Measurements from ENCODE around the gene ANP32D. TPM values are rescaled to one million over a fixed set of nuclear protein-coding genes. Genes with fewer than 3 reads are reported as not detected.
"Not testable (repeated sequence)": the region's sequence is repeated elsewhere in the genome, so short reads cannot be mapped to it uniquely, and the experiment has no call there.

ANP32D gene
- total and polyA plus RNA-seq, 2 experiments from 2014 or later: not detected

DNA sequence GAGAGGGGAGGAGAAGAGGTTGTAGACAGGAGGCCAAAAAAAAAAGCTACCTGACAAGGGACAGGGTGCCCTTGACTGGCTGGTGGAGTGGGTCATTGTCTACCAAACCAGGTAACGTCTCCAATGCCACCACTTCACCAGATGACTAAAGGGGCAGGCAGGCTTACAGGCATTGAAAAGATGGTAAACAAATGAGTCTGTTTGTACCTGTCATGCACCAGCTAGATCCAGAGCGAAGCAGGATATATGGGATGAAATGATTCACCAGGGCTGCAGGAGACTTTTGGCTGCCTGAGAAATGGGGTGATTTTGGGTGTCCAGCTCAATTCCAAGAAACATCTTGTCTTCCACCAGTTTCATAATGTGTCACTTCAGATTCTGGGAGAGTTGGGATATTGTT, 13.9 kb downstream of the ANP32D start:
- Histone ChIP-seq H3K27me3 (no peaks in the 10 kb centered on the region), H3K27ac (no peak overlapping the region), H3K36me3 (no peaks in the 10 kb centered on the region), H3K4me3 (no peak overlapping the region), H3K9me3 (ENCODE audit: low read depth) (no peaks in the 10 kb centered on the region), H3K4me1 (ENCODE audit: low read depth) (no peaks in the 10 kb centered on the region)
- TF ChIP-seq, protein P1, sequence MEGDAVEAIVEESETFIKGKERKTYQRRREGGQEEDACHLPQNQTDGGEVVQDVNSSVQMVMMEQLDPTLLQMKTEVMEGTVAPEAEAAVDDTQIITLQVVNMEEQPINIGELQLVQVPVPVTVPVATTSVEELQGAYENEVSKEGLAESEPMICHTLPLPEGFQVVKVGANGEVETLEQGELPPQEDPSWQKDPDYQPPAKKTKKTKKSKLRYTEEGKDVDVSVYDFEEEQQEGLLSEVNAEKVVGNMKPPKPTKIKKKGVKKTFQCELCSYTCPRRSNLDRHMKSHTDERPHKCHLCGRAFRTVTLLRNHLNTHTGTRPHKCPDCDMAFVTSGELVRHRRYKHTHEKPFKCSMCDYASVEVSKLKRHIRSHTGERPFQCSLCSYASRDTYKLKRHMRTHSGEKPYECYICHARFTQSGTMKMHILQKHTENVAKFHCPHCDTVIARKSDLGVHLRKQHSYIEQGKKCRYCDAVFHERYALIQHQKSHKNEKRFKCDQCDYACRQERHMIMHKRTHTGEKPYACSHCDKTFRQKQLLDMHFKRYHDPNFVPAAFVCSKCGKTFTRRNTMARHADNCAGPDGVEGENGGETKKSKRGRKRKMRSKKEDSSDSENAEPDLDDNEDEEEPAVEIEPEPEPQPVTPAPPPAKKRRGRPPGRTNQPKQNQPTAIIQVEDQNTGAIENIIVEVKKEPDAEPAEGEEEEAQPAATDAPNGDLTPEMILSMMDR (IDR thresholded peaks at IDR 0.05; ENCODE audit: low read depth, low read length): no peak
- DNase-seq (ENCODE audit: low read depth in 1 of 2, low spot score in 1 of 2): no peak

DNA sequence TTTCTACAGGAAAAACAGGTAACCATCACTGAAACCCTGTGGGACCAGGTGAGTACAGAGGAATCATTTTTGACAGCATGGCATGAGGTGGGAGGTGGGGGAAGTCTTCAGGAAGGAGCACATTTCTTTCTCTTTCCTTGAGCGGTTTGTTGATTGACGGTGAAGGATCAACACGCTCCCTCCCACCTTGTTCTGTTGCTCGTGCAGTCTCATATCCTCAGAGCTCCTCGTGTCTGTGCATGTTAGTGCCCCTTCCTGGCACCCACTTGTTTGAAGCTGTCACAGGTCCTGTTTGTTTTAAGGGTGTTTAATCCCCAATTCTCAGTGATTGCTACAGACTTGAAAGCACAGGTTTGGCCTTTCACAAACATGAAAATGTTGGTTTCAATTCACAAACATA, 14.3 kb downstream of the ANP32D start:
- H3K9me3 ChIP-seq (ENCODE audit: low read depth): no peaks in the 10 kb centered on the region

DNA sequence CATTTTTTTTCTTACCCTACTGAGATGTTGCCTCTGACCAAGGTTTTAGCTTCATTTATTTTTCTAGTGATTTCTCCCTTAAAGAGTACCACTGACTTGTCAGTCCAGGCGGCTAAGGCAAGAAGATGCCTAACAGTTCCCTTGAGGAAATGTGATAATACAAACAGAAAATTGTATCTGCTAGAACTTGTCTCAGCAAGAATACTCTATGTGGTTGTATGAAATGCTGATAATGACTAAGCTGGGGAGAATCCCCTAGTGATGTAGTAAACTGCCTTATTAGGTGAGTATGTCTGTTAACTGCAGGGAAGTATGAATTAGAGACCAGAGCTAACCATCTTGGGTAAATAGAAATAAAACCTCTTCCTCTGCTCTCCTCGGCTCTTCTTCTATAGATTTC, 16.7 kb downstream of the ANP32D start:
- no peaks in the 10 kb centered on the region for H3K4me1 ChIP-seq (ENCODE audit: low read depth)
- H3K4me3 ChIP-seq: no peak overlapping the region
- H3K36me3 ChIP-seq: no peaks in the 10 kb centered on the region
- H3K9me3 ChIP-seq (ENCODE audit: low read depth): no peaks in the 10 kb centered on the region
- peak in 1 of 2 donors; percentile 1 for DNase-seq (ENCODE audit: low read depth in 1 of 2, low spot score in 1 of 2)
- TF ChIP-seq, protein P1 (IDR thresholded peaks at IDR 0.05; ENCODE audit: low read depth, low read length): no peak
- no peaks in the 10 kb centered on the region for H3K27me3 ChIP-seq
- no peak overlapping the region for H3K27ac ChIP-seq

More for the DNA sequence above, 14.3 kb downstream of the ANP32D start:
- H3K4me3 ChIP-seq: no peak overlapping the region
- H3K27ac ChIP-seq: no peak overlapping the region
- DNase-seq (ENCODE audit: low read depth in 1 of 2, low spot score in 1 of 2): no peak
- no peaks in the 10 kb centered on the region for H3K27me3 ChIP-seq
- no peaks in the 10 kb centered on the region for H3K4me1 ChIP-seq (ENCODE audit: low read depth)
- TF ChIP-seq, protein P1 (IDR thresholded peaks at IDR 0.05; ENCODE audit: low read depth, low read length): no peak
- no peaks in the 10 kb centered on the region for H3K36me3 ChIP-seq

DNA sequence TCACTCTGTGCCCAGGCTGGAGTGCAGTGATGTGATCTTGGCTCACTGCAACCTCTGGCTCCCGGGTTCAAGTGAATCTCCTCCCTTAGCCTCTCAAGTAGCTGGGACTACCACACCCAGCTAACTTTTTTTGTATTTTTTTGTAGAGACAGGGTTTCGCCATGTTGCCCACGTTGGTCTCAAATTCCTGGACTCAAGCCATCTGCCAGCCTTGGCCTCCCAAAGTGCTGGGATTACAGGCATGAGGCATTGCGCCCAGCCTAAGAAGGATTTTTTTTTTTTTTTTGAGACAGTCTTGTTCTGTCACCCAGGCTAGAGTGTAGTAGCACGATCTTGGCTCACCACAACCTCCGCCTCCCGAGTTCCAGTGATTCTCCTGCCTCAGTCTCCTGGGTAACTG, 17.1 kb downstream of the ANP32D start:
- DNase-seq (ENCODE audit: low read depth in 1 of 2, low spot score in 1 of 2); H3K27me3 ChIP-seq; H3K4me1 ChIP-seq (ENCODE audit: low read depth); H3K9me3 ChIP-seq (ENCODE audit: low read depth); H3K4me3 ChIP-seq; H3K27ac ChIP-seq; H3K36me3 ChIP-seq: not testable (repeated sequence)

DNA sequence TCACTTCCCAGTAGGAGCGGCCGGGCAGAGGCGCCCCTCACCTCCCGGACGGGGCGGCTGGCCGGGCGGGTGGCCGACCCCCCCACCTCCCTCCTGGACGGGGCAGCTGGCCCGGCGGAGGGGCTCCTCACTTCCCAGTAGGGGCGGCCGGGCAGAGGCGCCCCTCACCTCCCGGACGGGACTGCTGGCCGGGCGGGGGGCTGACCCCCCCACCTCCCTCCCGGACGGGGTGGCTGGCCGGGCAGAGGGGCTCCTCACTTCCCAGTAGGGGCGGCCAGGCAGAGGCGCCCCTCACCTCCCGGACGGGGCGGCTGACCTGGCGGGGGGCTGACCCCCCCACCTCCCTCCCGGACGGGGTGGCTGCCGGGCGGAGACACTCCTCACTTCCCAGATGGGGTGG, 27.9 kb downstream of the ANP32D start:
- DNase-seq (ENCODE audit: low read depth in 1 of 2, low spot score in 1 of 2); H3K27me3 ChIP-seq; H3K36me3 ChIP-seq; H3K27ac ChIP-seq; H3K9me3 ChIP-seq (ENCODE audit: low read depth); H3K4me3 ChIP-seq; H3K4me1 ChIP-seq (ENCODE audit: low read depth): not testable (repeated sequence)

DNA sequence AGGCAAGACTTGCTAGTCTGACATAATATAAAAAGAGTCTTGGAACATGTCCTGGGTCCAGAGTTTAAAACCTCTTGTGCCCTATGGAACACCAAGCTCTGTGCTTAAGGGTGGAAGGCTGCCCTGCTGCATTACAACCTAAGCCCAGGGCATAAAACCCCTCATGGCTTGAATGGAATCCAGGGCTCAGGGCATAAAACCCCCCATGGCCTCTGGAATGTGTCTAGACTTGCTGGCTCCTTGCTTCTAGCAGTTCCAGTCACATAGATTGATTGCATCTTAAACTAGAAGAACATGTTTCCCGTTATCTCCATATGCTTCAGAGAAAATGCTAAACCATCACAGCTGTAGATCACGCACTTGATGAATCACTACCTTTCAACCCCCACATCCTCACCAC, 34.5 kb downstream of the ANP32D start:
- not testable (repeated sequence) for H3K27me3 ChIP-seq; H3K36me3 ChIP-seq; H3K4me3 ChIP-seq; H3K9me3 ChIP-seq (ENCODE audit: low read depth); DNase-seq (ENCODE audit: low read depth in 1 of 2, low spot score in 1 of 2); H3K27ac ChIP-seq; H3K4me1 ChIP-seq (ENCODE audit: low read depth)

DNA sequence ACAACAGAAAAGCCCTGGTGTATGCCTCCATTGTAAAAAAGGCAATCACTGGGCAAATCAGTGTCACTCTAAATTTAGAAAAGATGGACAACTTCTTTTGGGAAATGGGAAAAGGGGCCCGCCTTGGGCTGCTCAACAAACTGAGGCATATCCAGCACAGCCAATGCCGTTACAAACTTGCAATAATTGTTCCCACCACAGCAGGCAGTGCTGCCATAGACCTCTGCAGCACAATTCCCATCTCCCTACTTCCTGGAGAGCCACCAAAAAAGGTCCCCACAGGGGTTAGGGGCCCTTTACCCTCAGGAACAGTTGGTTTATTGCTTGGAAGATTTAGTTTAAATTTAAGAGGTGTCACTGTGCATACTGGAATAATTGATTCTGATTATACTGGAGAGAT, 36.6 kb downstream of the ANP32D start:
- Histone ChIP-seq H3K4me3 (no peak overlapping the region), H3K27me3 (no peaks in the 10 kb centered on the region), H3K27ac (no peak overlapping the region), H3K9me3 (ENCODE audit: low read depth) (no peaks in the 10 kb centered on the region), H3K36me3 (no peaks in the 10 kb centered on the region), H3K4me1 (ENCODE audit: low read depth) (no peaks in the 10 kb centered on the region)
- DNase-seq (ENCODE audit: low read depth in 1 of 2, low spot score in 1 of 2): no peak
- TF ChIP-seq, protein P1 (IDR thresholded peaks at IDR 0.05; ENCODE audit: low read depth, low read length): no peak
